Pancreas (tissue), 10 donors: ENCODE measurements around the gene ZNF407. TPM values are rescaled to one million over a fixed set of nuclear protein-coding genes. Genes with fewer than 3 reads are reported as not detected.
A peak's percentile ranks its signal among the peaks of the same experiment; 100 is the strongest.

Source experiments
- ATAC-seq, 4 donors: fragments of 200-7000 bp; cut with Tn5 transposase; one replicate each; pipeline versions ENCODE4 v1.8.0 to v1.9.1; 2020; ENCODE audit warnings: mild to moderate bottlenecking in 4 of 4, moderate library complexity in 4 of 4
- DNase-seq, 6 donors: peaks; one replicate each; pipeline ENCODE4 v3.0.0-alpha.2; 2020
- FAIRE-seq: peaks from 2 replicates; lab custom pipeline; 2012; peaks lifted over from hg19 to GRCh38; lab: Jason Lieb, UNC
- H3K27ac ChIP-seq, 4 donors: fragments of 200-600 bp; sonication (generic); 1 replicate in 3 of 4; 2 replicates in 1 of 4; pipeline versions ENCODE4 v1.5.0 to v1.8.0; 2020
- H3K27me3 ChIP-seq, 4 donors: fragments of 200-600 bp; one replicate each; pipeline ENCODE4 v1.8.0; 2021
- H3K36me3 ChIP-seq, 3 donors: fragments of 200-600 bp; sonication (generic) in 1 of 3; one replicate each; pipeline versions ENCODE4 v1.5.0 to v1.8.0; 2020 to 2021
- H3K4me1 ChIP-seq, 3 donors: fragments of 200-600 bp; one replicate each; pipeline ENCODE4 v1.8.0; 2021
- H3K4me3 ChIP-seq, 4 donors: fragments of 200-600 bp; sonication (generic) in 2 of 4; one replicate each; pipeline versions ENCODE4 v1.5.0 to v1.8.0; 2020 to 2021
- H3K9me3 ChIP-seq, 4 donors: fragments of 200-600 bp; one replicate each; pipeline ENCODE4 v1.8.0; 2021
- CTCF ChIP-seq, 4 donors: fragments of 200-600 bp; sonication (generic) in 3 of 4; IDR thresholded peaks; one replicate each; pipeline versions ENCODE4 v1.5.0 to v1.8.0; 2021; ENCODE audit warnings: antibody characterized with exemption in 4 of 4
- WGBS, 2 donors: extraction: QIAGEN DNeasy Blood & Tissue Kit; methylation state at CpG; one replicate each; pipeline ENCODE4 v1.1.7; 2013; 5-methylcytosine and 5-hydroxymethylcytosine counted together
- intact Hi-C, 3 donors: fragments of 100-400 bp; cut with DNase I; formaldehyde crosslinking; loops; one replicate each; pipeline versions ENCODE4 v1.11.1 to v1.14.2; 2022
- polyA plus RNA-seq, 2 donors: library from polyadenylated mRNA; stranded (reverse); fragments of 200-250 nt; gene quantifications; one replicate each; pipeline ENCODE4 v1.2.3, GENCODE V29; 2013
- total RNA-seq, 6 donors: library from RNA; stranded (reverse); fragmentation: NEBNext Ultra II Directional in 4 of 6; extraction: Animal tissue kit (Norgen Biotek cat#: 25700) in 4 of 6; gene quantifications; one replicate each; pipeline versions ENCODE4 v1.2.1 to v1.2.4, GENCODE V29; 2021 to 2023
- donor health status: healthy with polysubstance abuse.
- donor health status: DM: no; HTN: no; CAD: no; lungs with moderate emphysema.
- donor health status: DM: no; HTN: no; CAD: no.
- donor health status: control.
- donor health status: control.
- donor health status: Bipolar disorder and iron deficiency.
- donor health status: DM: yes; HTN: yes; CAD: no.
- donor health status: DM: no; HTN: no; CAD: no.
- donor health status: DM: no; HTN: no; CAD: no.
- donor health status: DM: yes; HTN: yes; CAD: no.

Gene ZNF407
- total and polyA plus RNA-seq, 8 donors, result 2.7 to 10.0 (median 4.9) TPM

DNA sequence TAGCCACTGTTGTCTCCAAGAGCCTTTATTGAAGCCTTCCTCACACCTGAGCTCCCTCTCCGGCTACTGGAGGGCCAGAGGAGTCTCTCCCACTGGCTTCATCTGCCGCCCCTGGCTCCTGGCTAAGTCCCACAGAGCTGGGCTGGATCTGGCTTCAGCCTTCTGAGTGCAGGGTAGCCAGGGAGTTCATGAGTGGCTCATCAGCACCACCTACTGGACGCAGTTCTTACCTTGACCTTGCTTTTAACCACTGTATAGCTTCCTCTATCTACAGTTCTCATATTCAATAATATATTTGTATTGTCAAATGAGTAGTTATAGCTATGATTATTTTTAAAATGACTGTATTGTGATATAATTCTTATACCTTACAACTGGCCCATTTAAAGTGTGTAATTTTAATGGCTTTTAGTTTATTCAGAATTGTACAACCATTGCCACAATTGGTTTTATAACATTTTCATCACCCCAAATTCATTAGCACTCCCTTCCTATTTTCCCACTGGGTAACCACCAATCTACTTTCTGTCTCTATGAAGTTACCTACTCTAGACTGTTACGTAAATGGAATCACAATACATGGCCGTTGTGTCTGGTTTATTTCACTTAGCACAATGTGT lies 45.6 kb upstream of the ZNF407 start:
- FAIRE-seq (peak; percentile 78), ATAC-seq (peak; percentile 99 to 100 (median 99)), DNase-seq (peak; percentile 75 to 89 (median 82))
- WGBS, 2 donors, result 12 to 16% methylated on average over 5 of the region's 5 CpGs
- H3K36me3 ChIP-seq, result no peaks in the 10 kb centered on the region
- TF ChIP-seq CTCF (IDR thresholded peaks at IDR 0.05), result peak; percentile 56 to 86 (median 70)
- intact Hi-C loops, result loop anchor here (5.0 to 10.0 kb wide), 3 partner anchors 47 to 200 kb away; no protein-coding TSS in a partner anchor
- H3K4me1 ChIP-seq, result peaks cover 0 to 4% (median 0%) of the 10 kb centered on the region in 3 donors
- H3K27ac ChIP-seq, result no peak overlapping the region
- no peaks in the 10 kb centered on the region for H3K9me3 ChIP-seq
- H3K4me3 ChIP-seq, result no peak overlapping the region
- no peaks in the 10 kb centered on the region for H3K27me3 ChIP-seq

DNA sequence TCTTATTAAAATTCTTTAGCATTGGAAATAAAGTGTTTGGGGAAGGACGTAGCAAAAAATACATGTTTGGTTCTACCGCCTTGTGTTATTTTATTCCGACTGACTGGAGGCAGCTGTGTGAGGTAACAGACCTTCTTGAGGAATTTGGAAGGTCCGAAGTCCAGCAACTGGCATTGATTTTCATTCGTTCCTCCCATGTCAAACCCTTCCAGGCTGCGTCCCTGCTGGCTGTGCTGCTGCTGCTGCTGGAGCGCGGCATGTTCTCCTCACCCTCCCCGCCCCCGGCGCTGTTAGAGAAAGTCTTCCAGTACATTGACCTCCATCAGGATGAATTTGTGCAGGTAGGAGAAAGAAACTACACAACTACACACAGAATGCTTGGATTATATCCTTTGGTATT lies 41.5 kb upstream of the ZNF407 start:
- no peaks in the 10 kb centered on the region for H3K36me3 ChIP-seq
- FAIRE-seq (no peak), ATAC-seq (peak in 1 of 4 donors; percentile 27), DNase-seq (no peak)
- H3K27ac ChIP-seq, result no peak overlapping the region
- H3K4me3 ChIP-seq, result no peak overlapping the region
- H3K27me3 ChIP-seq, result no peaks in the 10 kb centered on the region
- TF ChIP-seq CTCF (IDR thresholded peaks at IDR 0.05), result no peak
- 27 to 33% methylated on average over 11 of the region's 11 CpGs for WGBS, 2 donors
- no peaks in the 10 kb centered on the region for H3K4me1 ChIP-seq
- no peaks in the 10 kb centered on the region for H3K9me3 ChIP-seq
- intact Hi-C loops, result loop anchor here (5.0 to 10.0 kb wide), 3 partner anchors 51 to 201 kb away; no protein-coding TSS in a partner anchor

DNA sequence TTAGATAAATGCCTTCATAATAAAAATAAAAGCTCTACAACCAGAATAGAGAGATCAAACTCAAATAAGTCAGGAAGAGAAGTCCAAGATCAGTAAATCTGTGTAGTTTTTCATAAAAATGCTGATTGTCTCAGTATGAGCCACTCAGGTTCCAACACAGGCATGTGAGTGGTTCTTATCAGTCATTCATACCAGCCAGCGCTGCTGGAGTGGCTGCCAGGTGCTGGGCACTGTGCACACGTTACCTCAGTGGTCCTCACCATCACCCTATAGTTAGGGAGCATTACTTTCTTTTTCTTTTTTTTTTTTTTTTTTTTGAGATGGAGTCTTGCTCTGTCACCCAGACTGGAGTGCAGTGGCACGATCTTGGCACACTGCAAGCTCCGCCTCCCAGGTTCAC lies 39.6 kb upstream of the ZNF407 start:
- TF ChIP-seq CTCF (IDR thresholded peaks at IDR 0.05), result no peak
- Histone ChIP-seq H3K27me3 (no peaks in the 10 kb centered on the region), H3K27ac (no peak overlapping the region), H3K4me3 (no peak overlapping the region), H3K36me3 (no peaks in the 10 kb centered on the region), H3K9me3 (no peaks in the 10 kb centered on the region), H3K4me1 (no peaks in the 10 kb centered on the region)
- ATAC-seq (no peak), DNase-seq (no peak), FAIRE-seq (no peak)
- 68 to 70% methylated on average over 4 of the region's 4 CpGs for WGBS, 2 donors
- intact Hi-C loops, result loop anchor here (5.0 to 10.0 kb wide), 3 partner anchors 53 to 203 kb away; no protein-coding TSS in a partner anchor

DNA sequence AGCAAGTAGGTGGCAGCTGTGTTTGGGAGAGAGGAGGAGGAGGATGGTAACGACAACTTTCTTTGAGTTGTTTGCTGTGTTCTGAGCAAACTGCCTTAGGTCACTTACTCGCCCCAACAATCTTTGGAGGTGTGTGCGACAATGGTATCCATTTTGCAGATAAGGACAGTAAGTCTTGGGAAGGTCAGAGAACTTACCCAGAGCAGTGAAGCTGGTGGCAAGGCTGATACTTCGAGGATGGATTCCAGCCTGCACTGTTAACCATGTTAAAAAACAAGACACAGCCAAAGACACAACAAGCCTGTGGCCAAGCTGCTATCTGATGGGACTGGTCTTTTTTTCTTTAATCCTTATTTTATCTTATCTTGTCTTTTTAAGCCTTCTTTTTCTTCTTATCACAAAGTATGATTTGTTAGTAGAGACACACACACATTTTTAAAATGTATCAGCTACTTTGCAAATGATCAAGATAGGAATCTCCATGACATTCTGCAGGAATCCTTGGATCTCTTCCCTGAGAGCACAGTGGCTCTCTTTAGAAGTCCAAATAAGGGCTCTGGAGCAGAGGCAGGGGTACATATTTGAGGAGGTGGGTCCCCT lies 35.4 kb upstream of the ZNF407 start:
- no peaks in the 10 kb centered on the region for H3K36me3 ChIP-seq
- TF ChIP-seq CTCF (IDR thresholded peaks at IDR 0.05), result no peak
- no peaks in the 10 kb centered on the region for H3K4me1 ChIP-seq
- no peak overlapping the region for H3K4me3 ChIP-seq
- no peaks in the 10 kb centered on the region for H3K27me3 ChIP-seq
- intact Hi-C loops, result no loop called here
- no peak for DNase-seq
- no peak for FAIRE-seq
- no peaks in the 10 kb centered on the region for H3K9me3 ChIP-seq
- no peak overlapping the region for H3K27ac ChIP-seq
- no peak for ATAC-seq
- 81 to 91% methylated on average over 4 of the region's 4 CpGs for WGBS, 2 donors

DNA sequence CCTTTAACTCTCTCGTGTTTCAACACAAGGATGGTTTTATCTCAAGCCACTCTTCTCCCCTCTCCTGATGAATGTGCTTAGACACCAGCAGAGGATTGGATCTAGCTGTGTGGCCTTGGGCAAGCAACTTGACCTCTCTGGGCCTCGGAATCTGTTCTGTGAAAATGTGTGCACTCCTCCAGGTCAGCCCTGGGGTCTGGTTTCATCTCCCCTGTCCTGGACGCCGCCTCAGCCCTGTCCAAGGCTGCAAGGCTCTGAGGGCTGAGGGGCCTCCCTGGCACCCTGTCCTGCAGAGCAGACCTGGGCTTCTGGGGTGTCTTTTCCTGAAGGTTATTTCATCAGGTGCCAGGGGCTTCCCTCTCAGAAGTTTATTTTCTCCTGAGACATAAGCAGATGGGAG lies 34.9 kb upstream of the ZNF407 start:
- Histone ChIP-seq H3K4me1 (no peaks in the 10 kb centered on the region), H3K27me3 (no peaks in the 10 kb centered on the region), H3K4me3 (no peak overlapping the region), H3K9me3 (no peaks in the 10 kb centered on the region), H3K36me3 (no peaks in the 10 kb centered on the region), H3K27ac (no peak overlapping the region)
- intact Hi-C loops, result no loop called here
- no peak for ATAC-seq
- WGBS, 2 donors, result 63 to 79% methylated on average over 4 of the region's 4 CpGs
- no peak for FAIRE-seq
- TF ChIP-seq CTCF (IDR thresholded peaks at IDR 0.05), result no peak
- no peak for DNase-seq
